CD4-positive, alpha-beta T cell treated with Interleukin-1 beta for 1 hour (primary cell): ENCODE results near the gene ABCF1.

ENCODE experiments used
- DNase-seq, 2 donors: peaks; one replicate each; pipeline ENCODE4 v3.0.0-alpha.2; 2020 to 2022

ABCF1 gene

GRCh38 chr6:30560930-30561329, 10.3 kb upstream of the ABCF1 start:
- no peak for DNase-seq

DNA sequence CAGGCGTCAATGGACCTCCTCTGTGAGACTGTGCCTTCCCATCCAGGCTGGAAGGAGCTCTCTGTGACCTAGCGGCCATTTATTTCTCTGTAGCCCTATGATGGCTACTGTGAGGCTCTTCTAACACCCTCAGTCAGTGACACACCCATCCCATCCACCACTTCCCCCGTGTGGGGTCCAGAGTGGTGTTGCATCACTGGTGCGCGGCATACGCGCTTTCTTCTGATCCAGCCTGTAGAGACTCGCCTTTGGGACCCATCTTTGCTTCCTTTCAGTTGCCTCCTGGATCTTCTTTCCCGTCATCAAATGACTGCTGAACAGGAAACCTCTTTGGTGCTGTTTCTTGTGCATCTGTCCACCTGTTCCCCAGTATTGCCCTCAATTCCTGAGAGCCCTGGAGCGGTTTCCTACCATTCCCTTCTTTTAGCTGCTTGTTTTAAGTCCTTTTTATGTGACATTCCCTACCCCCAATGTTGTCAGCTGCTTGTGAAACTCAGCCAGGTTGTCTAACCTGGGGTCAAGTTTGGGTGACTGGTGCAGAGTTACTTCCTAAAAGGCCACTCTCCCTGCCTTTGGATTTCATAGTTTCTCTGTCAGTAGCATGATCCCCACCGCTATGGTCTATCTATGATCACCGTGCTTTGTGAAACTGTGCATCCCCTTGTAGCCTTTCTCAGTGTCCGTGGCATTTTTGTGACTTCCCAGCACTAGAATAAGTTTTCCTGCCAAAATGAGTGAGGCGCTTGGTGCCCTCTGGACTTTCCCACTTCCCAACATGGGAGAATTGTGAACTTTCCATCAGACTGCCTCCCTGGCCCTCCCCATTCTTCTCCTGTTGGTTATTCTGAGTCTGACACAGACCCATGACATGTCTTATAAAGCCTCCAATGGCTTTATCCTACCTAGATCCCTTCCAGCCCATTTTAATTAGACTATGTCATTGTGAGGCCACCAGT, 8.5 kb upstream of the ABCF1 start:
- no peak for DNase-seq

GRCh38 chr6:30564114-30564513, 7.1 kb upstream of the ABCF1 start:
- no peak for DNase-seq

GRCh38 chr6:30565772-30566171, 5.5 kb upstream of the ABCF1 start:
- DNase-seq: no peak

- DNase-seq: peak; percentile 7 to 48
Measured at GRCh38 chr6:30568245-30568644, 3.0 kb upstream of the ABCF1 start.

DNA sequence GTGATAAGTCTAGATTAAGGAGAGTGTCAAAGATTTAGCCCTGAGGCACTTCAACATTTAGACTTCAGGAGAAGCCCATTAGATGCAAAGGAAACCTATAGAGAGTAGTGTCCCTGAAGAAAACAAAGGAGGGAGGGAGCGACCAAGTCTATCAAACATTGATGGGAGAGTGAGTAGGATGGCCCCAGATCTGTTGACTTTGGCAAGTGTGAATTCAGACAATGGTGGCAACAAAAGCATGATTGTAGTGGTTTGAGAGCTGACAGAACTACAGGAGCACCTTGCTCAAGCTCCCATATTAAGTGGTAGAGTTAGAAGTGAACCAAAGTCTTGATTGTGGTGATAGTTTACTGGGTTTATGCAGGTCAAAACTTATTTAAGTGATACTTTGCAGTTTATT, 979 bp upstream of the ABCF1 start:
- DNase-seq: no peak

- DNase-seq: no peak
Measured at GRCh38 chr6:30570740-30571074, 535 bp upstream of the ABCF1 start.

DNA sequence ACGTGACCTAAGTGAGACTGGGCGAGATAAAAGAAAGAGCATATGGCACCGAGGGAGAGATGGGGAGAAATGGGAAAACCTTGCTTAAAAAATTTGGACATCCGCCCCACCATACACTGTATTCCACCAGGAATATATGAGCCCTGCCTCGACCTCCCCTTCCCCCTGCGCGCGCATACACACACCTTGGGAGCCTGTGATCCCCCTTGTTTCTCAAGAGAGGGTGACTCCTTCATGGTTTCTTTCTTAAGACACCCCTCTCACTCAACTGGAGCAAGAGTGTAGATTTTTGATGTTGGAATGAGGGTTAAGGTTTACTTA, 480 bp downstream of the ABCF1 start:
- no peak for DNase-seq

DNA sequence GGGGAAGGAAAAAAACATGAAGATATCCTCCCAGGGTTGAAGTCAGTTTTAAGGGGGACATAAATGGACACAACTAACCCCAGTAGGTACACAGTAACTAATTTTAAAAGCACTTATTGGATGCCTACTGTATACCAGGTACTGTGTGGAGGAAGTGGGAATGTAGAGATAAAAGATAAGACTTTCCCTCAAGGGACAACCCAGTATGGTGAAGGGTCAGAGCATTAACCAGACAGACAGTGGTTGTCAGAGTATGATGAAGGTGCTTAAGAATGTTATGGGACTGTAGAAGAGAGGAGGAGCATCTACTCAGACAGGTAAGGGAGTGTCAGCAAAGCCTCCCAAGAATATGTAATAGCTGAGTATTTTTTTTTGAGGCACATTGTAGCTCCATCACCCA, 906 bp downstream of the ABCF1 start:
- DNase-seq: no peak

GRCh38 chr6:30573113-30573512, 1.9 kb downstream of the ABCF1 start:
- no peak for DNase-seq

DNA sequence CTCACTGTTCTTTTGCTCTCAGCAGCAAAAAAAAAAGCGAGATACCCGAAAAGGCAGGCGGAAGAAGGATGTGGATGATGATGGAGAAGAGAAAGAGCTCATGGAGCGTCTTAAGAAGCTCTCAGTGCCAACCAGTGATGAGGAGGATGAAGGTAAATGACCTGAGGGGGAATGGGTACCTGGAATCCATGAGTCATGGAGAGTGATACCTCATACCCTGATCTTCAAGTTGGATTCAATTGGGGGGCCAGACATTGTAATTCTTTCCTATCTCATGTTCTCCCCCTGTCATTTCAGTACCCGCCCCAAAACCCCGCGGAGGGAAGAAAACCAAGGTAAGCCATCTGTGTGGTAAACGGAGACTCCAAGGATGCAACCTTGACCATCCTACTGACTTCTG, 6.8 kb downstream of the ABCF1 start:
- DNase-seq: no peak

DNA sequence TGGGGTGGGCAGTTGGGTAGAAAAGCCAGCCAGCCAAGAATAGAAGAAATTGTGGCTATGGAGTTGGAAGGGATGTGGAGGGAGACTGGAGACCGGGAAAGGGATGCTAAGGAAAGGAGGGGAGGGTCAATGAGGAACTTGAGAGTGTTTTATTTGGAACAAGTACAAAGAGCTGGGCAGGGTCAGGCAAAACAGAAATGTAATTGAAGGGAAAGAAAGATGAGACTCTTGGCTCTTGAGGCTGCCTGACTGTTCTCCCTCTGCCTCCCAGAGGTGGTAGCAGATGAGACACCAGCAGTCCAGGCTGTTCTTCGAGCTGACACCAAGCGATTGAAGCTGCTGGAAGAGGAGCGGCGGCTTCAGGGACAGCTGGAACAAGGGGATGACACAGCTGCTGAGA, 12.7 kb downstream of the ABCF1 start:
- no peak for DNase-seq

GRCh38 chr6:30589754-30590358, 18.6 kb downstream of the ABCF1 start:
- no peak for DNase-seq

DNA sequence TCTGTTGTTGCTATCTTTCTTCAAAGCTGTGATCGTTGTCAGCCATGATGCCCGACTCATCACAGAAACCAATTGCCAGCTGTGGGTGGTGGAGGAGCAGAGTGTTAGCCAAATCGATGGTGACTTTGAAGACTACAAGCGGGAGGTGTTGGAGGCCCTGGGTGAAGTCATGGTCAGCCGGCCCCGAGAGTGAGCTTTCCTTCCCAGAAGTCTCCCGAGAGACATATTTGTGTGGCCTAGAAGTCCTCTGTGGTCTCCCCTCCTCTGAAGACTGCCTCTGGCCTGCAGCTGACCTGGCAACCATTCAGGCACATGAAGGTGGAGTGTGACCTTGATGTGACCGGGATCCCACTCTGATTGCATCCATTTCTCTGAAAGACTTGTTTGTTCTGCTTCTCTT, 19.3 kb downstream of the ABCF1 start:
- DNase-seq: no peak

DNA sequence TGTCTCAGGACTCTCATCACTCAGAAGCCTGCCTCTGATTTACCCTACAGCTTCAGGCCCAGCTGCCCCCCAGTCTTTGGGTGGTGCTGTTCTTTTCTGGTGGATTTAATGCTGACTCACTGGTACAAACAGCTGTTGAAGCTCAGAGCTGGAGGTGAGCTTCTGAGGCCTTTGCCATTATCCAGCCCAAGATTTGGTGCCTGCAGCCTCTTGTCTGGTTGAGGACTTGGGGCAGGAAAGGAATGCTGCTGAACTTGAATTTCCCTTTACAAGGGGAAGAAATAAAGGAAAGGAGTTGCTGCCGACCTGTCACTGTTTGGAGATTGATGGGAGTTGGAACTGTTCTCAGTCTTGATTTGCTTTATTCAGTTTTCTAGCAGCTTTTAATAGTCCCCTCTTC, 19.8 kb downstream of the ABCF1 start:
- no peak for DNase-seq

DNA sequence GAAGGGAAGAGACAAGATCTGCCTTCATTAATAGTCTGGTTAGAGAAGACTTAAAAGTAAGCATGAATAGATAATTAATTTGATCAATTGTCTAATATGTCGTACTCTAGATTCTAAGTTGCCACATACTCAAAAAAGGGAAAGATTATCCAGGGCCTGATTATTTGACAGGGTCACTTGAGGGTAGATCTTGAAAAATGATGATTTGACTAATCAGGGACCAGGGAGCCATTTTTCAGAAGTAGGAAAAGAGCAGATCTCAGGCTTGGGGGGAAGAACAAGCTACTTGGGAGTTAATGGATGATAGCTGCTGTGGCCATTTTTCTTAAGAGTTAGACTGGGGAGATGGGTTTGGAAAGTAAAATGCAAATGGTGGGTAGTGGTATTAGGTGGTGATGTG, 21.0 kb downstream of the ABCF1 start:
- no peak for DNase-seq

- DNase-seq: peak; percentile 73 to 84
Measured at GRCh38 chr6:30597315-30598144, 26.3 kb downstream of the ABCF1 start.

- no peak for DNase-seq
Measured at GRCh38 chr6:30598912-30599624, 27.8 kb downstream of the ABCF1 start.

DNA sequence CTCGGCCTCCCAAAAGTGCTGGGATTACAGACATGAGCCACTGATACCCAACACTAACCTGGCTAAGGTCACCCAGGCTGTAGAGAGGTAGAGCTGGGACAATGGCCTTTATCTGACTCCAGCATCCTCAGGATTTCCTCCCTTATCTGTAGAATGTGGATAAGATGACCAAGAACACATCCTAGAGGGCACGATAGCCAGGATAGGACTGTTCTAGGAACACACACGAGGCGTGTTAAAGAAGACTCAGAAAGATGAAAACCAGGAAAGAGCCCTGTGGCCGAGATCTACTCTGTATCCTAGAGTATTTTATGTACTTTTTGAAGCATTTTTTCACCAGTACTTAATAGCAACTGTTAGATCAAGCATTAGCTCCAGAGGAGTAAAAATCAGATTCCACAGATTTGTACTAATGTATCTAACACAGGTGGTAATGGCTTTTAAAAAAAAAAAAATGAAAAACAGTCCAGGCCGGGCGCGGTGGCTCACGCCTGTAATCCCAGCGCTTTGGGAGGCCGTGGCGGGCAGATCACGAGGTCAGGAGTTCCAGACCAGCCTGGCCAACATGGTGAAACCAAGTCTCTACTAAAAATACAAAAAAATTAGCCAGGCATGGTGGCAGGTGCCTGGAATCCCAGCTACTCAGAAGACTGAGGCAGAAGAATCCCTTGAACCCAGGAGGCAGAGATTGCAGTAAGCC, 28.5 kb downstream of the ABCF1 start:
- no peak for DNase-seq

DNA sequence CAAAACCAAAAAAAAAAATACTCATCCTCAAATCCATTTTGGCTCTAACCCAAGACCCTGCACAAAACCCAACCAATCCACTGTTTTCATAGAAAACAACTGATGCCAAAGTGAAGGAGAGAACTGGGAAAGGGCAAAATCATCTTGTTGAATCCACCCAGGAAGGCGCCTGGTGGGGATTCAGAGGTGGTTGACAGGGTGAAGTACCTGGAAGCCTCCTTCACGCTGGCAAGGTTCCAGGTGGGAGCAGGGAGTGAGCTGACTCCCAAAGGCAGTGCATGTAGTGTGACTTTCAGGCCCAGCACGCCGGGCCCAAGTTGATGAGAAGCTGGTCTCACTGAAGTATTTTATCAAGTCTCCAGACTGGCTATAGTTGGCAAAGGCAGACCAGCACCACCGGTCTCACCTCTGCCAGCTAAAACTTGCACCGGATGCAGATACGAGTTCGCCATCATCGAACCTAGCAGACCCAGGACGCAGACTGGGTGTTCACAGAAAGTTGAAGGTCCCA, 29.3 kb downstream of the ABCF1 start:
- DNase-seq: no peak

GRCh38 chr6:30601436-30601814, 30.2 kb downstream of the ABCF1 start:
- peak; percentile 26 to 31 for DNase-seq
